PFSK-1 (cell line): ENCODE data around the gene MAB21L4.

Source experiments
- FOXP2 ChIP-seq: optimal IDR thresholded peaks from 2 replicates; pipeline ENCODE3; 2011; ENCODE audit warnings: borderline replicate concordance, control low read depth, inconsistent platforms; ENCODE audit not compliant: insufficient read depth; ENCODE audit errors: extremely low read length, extremely low read depth
- POLR2AphosphoS5 ChIP-seq: IDR thresholded peaks from 2 replicates; pipeline ENCODE4 v1.6.1; 2012; ENCODE audit warnings: low read depth, mild to moderate bottlenecking, control low read depth, low read length, moderate library complexity
- SIN3A ChIP-seq: IDR thresholded peaks from 2 replicates; pipeline ENCODE4 v1.6.1; 2012; ENCODE audit warnings: mild to moderate bottlenecking, low read length, moderate library complexity, borderline replicate concordance; ENCODE audit not compliant: insufficient read depth
- TAF1 ChIP-seq: IDR thresholded peaks from 2 replicates; pipeline ENCODE4 v1.6.1; 2012; ENCODE audit warnings: low read length, control low read depth, borderline replicate concordance; ENCODE audit not compliant: insufficient read depth
- TF ChIP-seq, protein P1 (sequence below), 2 experiments: IDR thresholded peaks; 2 replicates each; pipeline versions ENCODE4 v1.6.1 to v1.8.0; 2011 to 2012; ENCODE audit warnings: low read depth in 2 of 2, low read length in 2 of 2, control low read depth in 1 of 2, inconsistent platforms in 1 of 2, mild to moderate bottlenecking in 1 of 2, moderate library complexity in 1 of 2; ENCODE audit not compliant: insufficient read depth in 1 of 2

Gene MAB21L4

DNA sequence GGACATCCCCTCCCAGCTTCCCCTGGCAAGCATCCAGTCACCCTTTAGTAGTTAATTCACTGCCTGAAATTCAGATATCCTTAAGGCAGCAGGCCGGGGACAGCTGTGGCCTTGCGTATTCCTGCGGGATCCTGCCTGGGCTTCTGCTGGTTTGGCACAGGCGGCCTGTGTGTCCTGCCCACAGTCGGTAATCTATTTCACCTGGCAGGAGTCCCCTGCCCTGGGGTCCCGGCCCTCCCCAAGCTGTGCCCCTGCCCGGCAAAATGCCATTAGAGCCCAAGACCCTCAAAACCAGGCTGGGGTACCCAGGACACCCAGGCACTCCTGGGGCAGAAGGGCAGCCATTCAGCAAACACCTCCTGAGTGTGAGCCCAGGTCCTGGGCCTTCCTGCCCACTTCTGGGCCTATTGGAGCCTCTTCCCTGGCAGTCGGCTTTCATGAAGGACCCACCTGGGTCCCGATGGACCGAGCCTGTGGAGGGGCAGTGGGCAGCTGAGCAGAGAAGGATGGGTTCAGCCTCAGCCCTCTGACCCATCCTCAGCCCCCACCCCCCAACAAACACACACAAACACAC, 21.8 kb upstream of the MAB21L4 start:
- TF ChIP-seq POLR2AphosphoS5 (no peak), TAF1 (no peak), SIN3A (no peak), FOXP2 (no peak)
- TF ChIP-seq, protein P1, sequence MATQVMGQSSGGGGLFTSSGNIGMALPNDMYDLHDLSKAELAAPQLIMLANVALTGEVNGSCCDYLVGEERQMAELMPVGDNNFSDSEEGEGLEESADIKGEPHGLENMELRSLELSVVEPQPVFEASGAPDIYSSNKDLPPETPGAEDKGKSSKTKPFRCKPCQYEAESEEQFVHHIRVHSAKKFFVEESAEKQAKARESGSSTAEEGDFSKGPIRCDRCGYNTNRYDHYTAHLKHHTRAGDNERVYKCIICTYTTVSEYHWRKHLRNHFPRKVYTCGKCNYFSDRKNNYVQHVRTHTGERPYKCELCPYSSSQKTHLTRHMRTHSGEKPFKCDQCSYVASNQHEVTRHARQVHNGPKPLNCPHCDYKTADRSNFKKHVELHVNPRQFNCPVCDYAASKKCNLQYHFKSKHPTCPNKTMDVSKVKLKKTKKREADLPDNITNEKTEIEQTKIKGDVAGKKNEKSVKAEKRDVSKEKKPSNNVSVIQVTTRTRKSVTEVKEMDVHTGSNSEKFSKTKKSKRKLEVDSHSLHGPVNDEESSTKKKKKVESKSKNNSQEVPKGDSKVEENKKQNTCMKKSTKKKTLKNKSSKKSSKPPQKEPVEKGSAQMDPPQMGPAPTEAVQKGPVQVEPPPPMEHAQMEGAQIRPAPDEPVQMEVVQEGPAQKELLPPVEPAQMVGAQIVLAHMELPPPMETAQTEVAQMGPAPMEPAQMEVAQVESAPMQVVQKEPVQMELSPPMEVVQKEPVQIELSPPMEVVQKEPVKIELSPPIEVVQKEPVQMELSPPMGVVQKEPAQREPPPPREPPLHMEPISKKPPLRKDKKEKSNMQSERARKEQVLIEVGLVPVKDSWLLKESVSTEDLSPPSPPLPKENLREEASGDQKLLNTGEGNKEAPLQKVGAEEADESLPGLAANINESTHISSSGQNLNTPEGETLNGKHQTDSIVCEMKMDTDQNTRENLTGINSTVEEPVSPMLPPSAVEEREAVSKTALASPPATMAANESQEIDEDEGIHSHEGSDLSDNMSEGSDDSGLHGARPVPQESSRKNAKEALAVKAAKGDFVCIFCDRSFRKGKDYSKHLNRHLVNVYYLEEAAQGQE (IDR thresholded peaks at IDR 0.05; ENCODE audit: insufficient read depth in 1 of 2, low read depth in 2 of 2, low read length in 2 of 2), result no peak

GRCh38 chr2:240917009-240917683, 21.2 kb upstream of the MAB21L4 start:
- TF ChIP-seq FOXP2 (no peak), SIN3A (no peak), POLR2AphosphoS5 (no peak), TAF1 (no peak)
- TF ChIP-seq, protein P1 (IDR thresholded peaks at IDR 0.05; ENCODE audit: insufficient read depth in 1 of 2, low read depth in 2 of 2, low read length in 2 of 2), result no peak

GRCh38 chr2:240916571-240917008, 20.6 kb upstream of the MAB21L4 start:
- TF ChIP-seq SIN3A (no peak), POLR2AphosphoS5 (no peak), FOXP2 (no peak), TAF1 (no peak)
- TF ChIP-seq, protein P1 (IDR thresholded peaks at IDR 0.05; ENCODE audit: insufficient read depth in 1 of 2, low read depth in 2 of 2, low read length in 2 of 2), result no peak

DNA sequence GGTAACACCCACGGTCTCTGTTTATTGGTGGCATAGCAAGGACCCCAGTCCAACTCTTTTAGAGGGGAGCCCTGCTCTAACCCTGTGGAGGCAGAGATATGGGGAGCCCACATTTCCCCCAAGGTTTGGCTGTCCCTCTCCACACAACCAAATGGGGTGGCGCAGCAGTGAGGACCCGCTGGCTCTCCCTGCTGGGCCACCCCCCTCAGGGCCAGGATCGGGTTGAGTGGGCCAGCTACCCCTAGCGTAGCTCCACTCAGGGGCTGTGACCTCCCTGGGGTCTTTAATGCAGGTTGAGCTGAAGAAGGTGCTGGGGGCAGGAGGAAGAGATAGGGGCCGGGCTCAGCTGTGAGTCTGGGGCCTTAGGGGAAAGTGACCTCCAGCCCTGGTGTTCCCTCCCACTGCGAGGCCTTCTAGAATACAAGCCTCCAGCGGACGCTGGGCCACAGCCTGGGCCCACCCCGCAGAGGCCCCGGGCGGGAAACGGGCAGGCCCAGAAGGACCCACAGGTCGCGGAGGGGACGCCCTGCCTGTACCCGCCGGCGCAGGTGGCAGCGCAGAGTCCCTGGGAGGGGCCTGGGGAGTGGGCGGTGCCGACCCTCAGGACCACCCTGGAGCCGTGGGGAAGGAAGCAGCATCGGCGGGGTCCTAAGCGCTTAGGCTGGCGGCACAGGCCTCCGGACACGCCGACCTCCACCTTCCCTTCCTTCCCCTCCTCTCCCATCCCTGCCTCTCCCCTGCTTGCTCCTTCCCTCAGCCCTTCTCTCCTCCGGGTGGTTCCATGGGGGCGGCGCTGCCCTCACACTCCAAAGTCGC, 19.8 kb upstream of the MAB21L4 start:
- no peak for TF ChIP-seq FOXP2
- TF ChIP-seq, protein P1 (IDR thresholded peaks at IDR 0.05; ENCODE audit: insufficient read depth in 1 of 2, low read depth in 2 of 2, low read length in 2 of 2), result no peak
- TF ChIP-seq TAF1, result no peak
- TF ChIP-seq POLR2AphosphoS5, result no peak
- no peak for TF ChIP-seq SIN3A
